K562 (cell line): ENCODE measurements around the gene FHL1. TPM values are rescaled to one million over a fixed set of nuclear protein-coding genes. Genes with fewer than 3 reads are reported as not detected.

Source experiments
- ATAC-seq: fragments of 200-7000 bp; cut with Tn5 transposase; 3 replicates; pipeline ENCODE4 v1.9.1; 2020; ENCODE audit warnings: moderate library complexity
- BruUV-seq: library from RNA; stranded (reverse); fragments of 400-500 nt; replicated peaks from 2 replicates; lab custom pipeline; 2021; lab: Mats Ljungman, UMichigan
- CTCF ChIA-PET: fragments of 300-600 bp; formaldehyde crosslinking; extraction: SDS; loops from one replicate; lab custom pipeline; 2021; ENCODE audit warnings: low intra/inter-chr PET ratio; lab: Yijun Ruan, JAX
- POLR2A ChIA-PET: fragments of 300-600, 350-650 bp; sonication (Branson Sonifier 250); formaldehyde crosslinking; extraction: SDS; loops from one replicate; lab custom pipeline; 2021; ENCODE audit warnings: antibody characterized with exemption, inconsistent platforms; lab: Yijun Ruan, JAX
- DNase-seq, 4 experiments: peaks; one replicate each; pipeline versions ENCODE4 v3.0.0 to v3.0.0-alpha.2; 2011 to 2018; ENCODE audit warnings: low spot score in 3 of 4, mixed read lengths in 3 of 4; ENCODE audit errors: extremely low read depth in 1 of 4
- FAIRE-seq: peaks from 2 replicates; lab custom pipeline; 2011; peaks lifted over from hg19 to GRCh38; lab: Jason Lieb, UNC
- H2AFZ ChIP-seq: 2 replicates; pipeline ENCODE4 v1.6.0; 2011; ENCODE audit warnings: low read depth, low read length, control low read depth, inconsistent platforms
- H3K27ac ChIP-seq: fragments of 200-600 bp; 3 replicates; pipeline ENCODE4 v1.8.0; 2011; ENCODE audit warnings: low read depth, mild to moderate bottlenecking, control low read depth, inconsistent platforms, low read length, moderate library complexity, mixed read lengths; ENCODE audit errors: extremely low read depth
- H3K27me3 ChIP-seq, 2 experiments: fragments of 300-600 bp in 1 of 2; 2 replicates in 1 of 2; 3 replicates in 1 of 2; pipeline versions ENCODE4 v1.6.0 to v1.8.0; 2011; ENCODE audit warnings: inconsistent platforms in 2 of 2, low read length in 2 of 2, mild to moderate bottlenecking in 1 of 2, mixed read lengths in 1 of 2, moderate library complexity in 1 of 2; ENCODE audit not compliant: control insufficient read depth in 2 of 2, insufficient read depth in 2 of 2
- H3K36me3 ChIP-seq: fragments of 300-600 bp; 3 replicates; pipeline ENCODE4 v1.8.0; 2011; ENCODE audit warnings: mild to moderate bottlenecking, low read length, inconsistent platforms; ENCODE audit not compliant: control insufficient read depth, insufficient read depth
- H3K4me1 ChIP-seq, 2 experiments: fragments of 200-600 bp in 1 of 2; replicated peaks in 1 of 2; 2 replicates in 1 of 2; 3 replicates in 1 of 2; pipeline versions ENCODE4 v1.5.1 to v1.8.0; 2011; ENCODE audit warnings: inconsistent platforms in 2 of 2, low read length in 2 of 2, mild to moderate bottlenecking in 1 of 2, mixed read lengths in 1 of 2, moderate library complexity in 1 of 2; ENCODE audit not compliant: control insufficient read depth in 2 of 2, insufficient read depth in 2 of 2
- H3K4me2 ChIP-seq: 2 replicates; pipeline ENCODE4 v1.6.1; 2011; ENCODE audit warnings: low read length, control low read depth, inconsistent platforms, mixed read lengths; ENCODE audit not compliant: insufficient read depth
- H3K4me3 ChIP-seq: fragments of 200-600 bp; sonication (generic), shearing (Covaris generic); 2 replicates; pipeline ENCODE4 v1.5.1; 2016; ENCODE audit warnings: control low read depth, inconsistent platforms
- H3K79me2 ChIP-seq: fragments of 200-600 bp; 3 replicates; pipeline ENCODE4 v1.8.0; 2011; ENCODE audit warnings: low read length, inconsistent platforms; ENCODE audit not compliant: control insufficient read depth, insufficient read depth
- H3K9ac ChIP-seq, 2 experiments: 2 replicates each; pipeline versions ENCODE4 v1.6.0 to v1.6.1; 2011; ENCODE audit warnings: low read depth in 2 of 2, low read length in 2 of 2, control low read depth in 1 of 2, inconsistent platforms in 1 of 2, mild to moderate bottlenecking in 1 of 2, mixed read lengths in 1 of 2; ENCODE audit not compliant: insufficient read depth in 1 of 2
- H3K9me1 ChIP-seq: one replicate; pipeline ENCODE4 v1.6.0; 2011; ENCODE audit warnings: inconsistent platforms, mild to moderate bottlenecking, low read length, moderate library complexity; ENCODE audit not compliant: control insufficient read depth, insufficient read depth
- H3K9me3 ChIP-seq: replicated peaks from 2 replicates; pipeline ENCODE4 v1.5.1; 2011; ENCODE audit warnings: low read depth, low read length, inconsistent platforms; ENCODE audit not compliant: control insufficient read depth, insufficient read depth
- H4K20me1 ChIP-seq: replicated peaks from 2 replicates; pipeline ENCODE4 v1.6.1; 2011; ENCODE audit warnings: low read length, inconsistent platforms, mixed read lengths; ENCODE audit not compliant: control insufficient read depth, insufficient read depth
- CBFB ChIP-seq: sonication (generic); formaldehyde crosslinking; IDR thresholded peaks from 2 replicates; pipeline ENCODE4 v1.4.0; 2020; ENCODE audit warnings: mild to moderate bottlenecking, missing genetic modification reagents
- DACH1 ChIP-seq: fragments of 450-650 bp; IDR thresholded peaks from 2 replicates; pipeline ENCODE4 v1.6.1; 2018; ENCODE audit not compliant: partially characterized antibody
- JUND ChIP-seq, 2 experiments: IDR thresholded peaks; 2 replicates in 1 of 2; 3 replicates in 1 of 2; pipeline ENCODE4 v1.6.1; 2011; ENCODE audit warnings: borderline replicate concordance in 2 of 2, low read depth in 2 of 2, low read length in 2 of 2, improper control_type of control experiment in 1 of 2, missing biosample characterization in 1 of 2, missing genetic modification characterization in 1 of 2, missing genetic modification reagents in 1 of 2
- KAT8 ChIP-seq: fragments of 450-650 bp; IDR thresholded peaks from 2 replicates; pipeline ENCODE4 v1.6.1; 2016; ENCODE audit warnings: low read depth, mild to moderate bottlenecking
- MED1 ChIP-seq: sonication (generic); formaldehyde crosslinking; IDR thresholded peaks from 2 replicates; pipeline ENCODE4 v1.8.1; 2023; ENCODE audit warnings: missing genetic modification reagents, borderline replicate concordance
- NCOA1 ChIP-seq: fragments of 450-650 bp; IDR thresholded peaks from 2 replicates; pipeline ENCODE4 v1.6.1; 2016; ENCODE audit warnings: low read depth
- POU5F1 ChIP-seq: fragments of 150-350 bp; IDR thresholded peaks from 2 replicates; pipeline ENCODE4 v1.6.1; 2014; ENCODE audit warnings: borderline replicate concordance, low read length, low read depth, mild to moderate bottlenecking; ENCODE audit not compliant: partially characterized antibody
- PRMT5 ChIP-seq: sonication (generic); formaldehyde crosslinking; IDR thresholded peaks from 2 replicates; pipeline ENCODE4 v1.5.0; 2020; ENCODE audit warnings: missing genetic modification reagents
- PTBP1 ChIP-seq: fragments of 200-400 bp; formaldehyde crosslinking; IDR thresholded peaks from 2 replicates; pipeline ENCODE4 v1.6.1; 2017; ENCODE audit warnings: low read depth, low read length
- RHOXF2B ChIP-seq: fragments of 250-450 bp; sonication (Bioruptor Pico); conservative IDR thresholded peaks from 2 replicates; pipeline ENCODE4 v1.5.1; 2021
- THRA ChIP-seq: fragments of 450-650 bp; IDR thresholded peaks from 2 replicates; pipeline ENCODE4 v1.6.1; 2017; ENCODE audit warnings: mild to moderate bottlenecking, moderate library complexity
- USF2 ChIP-seq: sonication (generic); formaldehyde crosslinking; IDR thresholded peaks from 2 replicates; pipeline ENCODE4 v1.5.0; 2020; ENCODE audit warnings: missing genetic modification reagents
- ZNF124 ChIP-seq: sonication (generic); formaldehyde crosslinking; IDR thresholded peaks from 2 replicates; pipeline ENCODE4 v1.8.1; 2022; ENCODE audit warnings: missing genetic modification reagents
- ZZZ3 ChIP-seq: fragments of 450-650 bp; IDR thresholded peaks from 2 replicates; pipeline ENCODE4 v1.6.1; 2016; ENCODE audit warnings: antibody characterized with exemption, mild to moderate bottlenecking, moderate library complexity
- WGBS: fragments of 100-300 bp; shearing (Covaris generic); methylation state at CpG from one replicate; pipeline ENCODE4 v1.1.6; 2016; ENCODE audit warnings: low coverage, mixed read lengths; ENCODE audit not compliant: insufficient coverage; ENCODE audit errors: missing lambda C conversion rate; 5-methylcytosine and 5-hydroxymethylcytosine counted together
- in situ Hi-C: fragments of 300-500 bp; cut with MboI; formaldehyde crosslinking; loops from 4 replicates; pipeline ENCODE4 v1.15.0; 2018; ENCODE audit warnings: inconsistent platforms, mixed read lengths
- intact Hi-C: fragments of 100-400 bp; cut with micrococcal nuclease; formaldehyde crosslinking; loops from 2 replicates; pipeline ENCODE4 v1.14.2; 2022
- polyA plus RNA-seq, 8 experiments: library from polyadenylated mRNA; depleted of rRNA in 4 of 8; stranded (reverse) in 5 of 8; unstranded in 3 of 8; fragments of >200 nt; fragmentation: Nextera tagmentation in 2 of 8; fragmentation: Illumina TruSeq in 1 of 8; extraction: Ambion mirVana in 2 of 8; extraction: Trizol in 1 of 8; gene quantifications; 2 replicates each; pipeline versions ENCODE4 v1.2.1 to v1.2.3, GENCODE V29; 2011 to 2014; ENCODE audit warnings: inconsistent platforms in 1 of 8, missing spikeins in 1 of 8
- total RNA-seq, 7 experiments: library from RNA; depleted of rRNA in 6 of 7; stranded (reverse); fragments of >200 nt in 6 of 7; fragmentation: Illumina TruSeq in 2 of 7; extraction: Trizol in 2 of 7; gene quantifications; 2 replicates each; pipeline versions ENCODE4 v1.2.1 to v1.2.3, GENCODE V29; 2011 to 2021; ENCODE audit warnings: low replicate concordance in 1 of 7

FHL1 gene
- total and polyA plus RNA-seq, 9 of the 15 experiments (the other 6 are each of a cell fraction or from before 2014, with no cell fraction given), result 0.03 to 3.0 (median 0.13) TPM; not detected in 1

- TF ChIP-seq RHOXF2B (CRISPR knock-in tag) (no peak), PRMT5 (CRISPR knock-in tag) (no peak), CBFB (CRISPR knock-in tag) (no peak), THRA (no peak), JUND (IDR thresholded peaks at IDR 0.05; ENCODE audit: borderline replicate concordance, low read depth, low read length) (no peak), JUND (tag; IDR thresholded peaks at IDR 0.05; ENCODE audit: borderline replicate concordance, low read depth, low read length) (no peak), ZNF124 (no peak), PTBP1 (no peak), POU5F1 (no peak), DACH1 (no peak)
Observed at GRCh38 chrX:136176399-136176825, 29.1 kb downstream of the FHL1 start (continued).

- H2AFZ ChIP-seq, result no peak overlapping the region
- FAIRE-seq, result no peak
- H3K9me1 ChIP-seq, result no peaks in the 10 kb centered on the region
- no peak overlapping the region for H3K27ac ChIP-seq
- CTCF ChIA-PET, result no interaction called here
- H3K9me3 ChIP-seq, result no peaks in the 10 kb centered on the region
- in situ Hi-C loops (no loop called here), intact Hi-C loops (no loop called here)
- DNase-seq, result no peak
- H3K27me3 ChIP-seq, result peaks cover 0 to 6% of the 10 kb centered on the region in 2 experiments; a peak in 4 of 5 replicates
- BruUV-seq, result no TSS peak
- no peaks in the 10 kb centered on the region for H3K4me1 ChIP-seq
- no peak overlapping the region for H3K4me3 ChIP-seq
- no peak for ATAC-seq
- H3K4me2 ChIP-seq, result no peak overlapping the region
- H3K79me2 ChIP-seq, result no peaks in the 10 kb centered on the region
- no peaks in the 10 kb centered on the region for H4K20me1 ChIP-seq
- H3K36me3 ChIP-seq, result no peaks in the 10 kb centered on the region
- POLR2A ChIA-PET, result no interaction called here
- WGBS, result 0% methylated on average over 4 of the region's 4 CpGs
- H3K9ac ChIP-seq, result no peak overlapping the region
- TF ChIP-seq KAT8, result no peak
- TF ChIP-seq CBFB (CRISPR knock-in tag), result no peak
- TF ChIP-seq NCOA1, result no peak
- no peak for TF ChIP-seq MED1
- TF ChIP-seq USF2, result no peak
- TF ChIP-seq ZZZ3, result no peak
Observed at GRCh38 chrX:136179133-136179532, 31.8 kb downstream of the FHL1 start.
